ENCODE measurements around the gene CLIC1.

DNA sequence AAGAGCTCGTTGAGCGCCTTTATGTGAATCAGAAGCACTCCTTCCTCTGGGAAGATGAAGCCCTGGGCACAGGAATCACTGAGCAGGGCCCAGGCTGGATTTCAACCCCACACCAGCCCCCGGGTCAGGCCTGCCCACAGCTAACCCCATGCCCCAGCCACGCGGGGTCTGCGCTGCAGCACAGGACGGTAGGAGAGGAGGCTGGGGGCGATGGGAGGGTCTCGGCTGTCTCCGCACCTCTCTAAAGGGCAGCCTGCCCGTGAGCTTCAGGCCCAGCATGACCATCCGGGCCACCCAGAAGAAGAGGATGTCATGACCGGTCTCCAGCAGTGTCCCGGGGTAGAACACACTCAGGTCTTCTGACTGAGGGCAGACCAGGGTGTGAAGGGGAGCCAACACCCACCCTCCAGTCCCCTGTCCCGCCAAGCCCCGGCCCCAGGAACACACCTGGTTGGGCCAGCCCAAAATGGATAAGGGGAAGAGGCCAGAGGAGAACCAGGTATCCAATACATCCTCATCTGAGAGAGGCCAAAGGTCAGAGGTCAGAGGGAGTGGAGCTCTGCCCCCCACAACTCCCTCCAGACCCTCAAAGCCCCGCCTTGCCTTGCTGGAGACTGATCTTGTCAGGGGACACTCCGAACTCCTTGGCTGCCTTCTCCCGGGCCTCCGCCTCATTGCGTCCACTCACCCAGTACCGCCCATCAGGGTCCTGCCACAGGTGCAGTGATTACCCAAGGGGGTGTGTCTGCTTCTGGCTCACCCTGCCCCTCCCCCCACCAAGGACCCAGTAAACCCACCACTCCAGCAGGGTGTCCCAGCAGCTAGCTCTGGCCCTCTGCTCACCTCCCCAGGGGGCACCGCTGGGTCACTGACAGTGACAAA lies 45.2 kb upstream of the CLIC1 start:
- TF ChIP-seq, protein P1, sequence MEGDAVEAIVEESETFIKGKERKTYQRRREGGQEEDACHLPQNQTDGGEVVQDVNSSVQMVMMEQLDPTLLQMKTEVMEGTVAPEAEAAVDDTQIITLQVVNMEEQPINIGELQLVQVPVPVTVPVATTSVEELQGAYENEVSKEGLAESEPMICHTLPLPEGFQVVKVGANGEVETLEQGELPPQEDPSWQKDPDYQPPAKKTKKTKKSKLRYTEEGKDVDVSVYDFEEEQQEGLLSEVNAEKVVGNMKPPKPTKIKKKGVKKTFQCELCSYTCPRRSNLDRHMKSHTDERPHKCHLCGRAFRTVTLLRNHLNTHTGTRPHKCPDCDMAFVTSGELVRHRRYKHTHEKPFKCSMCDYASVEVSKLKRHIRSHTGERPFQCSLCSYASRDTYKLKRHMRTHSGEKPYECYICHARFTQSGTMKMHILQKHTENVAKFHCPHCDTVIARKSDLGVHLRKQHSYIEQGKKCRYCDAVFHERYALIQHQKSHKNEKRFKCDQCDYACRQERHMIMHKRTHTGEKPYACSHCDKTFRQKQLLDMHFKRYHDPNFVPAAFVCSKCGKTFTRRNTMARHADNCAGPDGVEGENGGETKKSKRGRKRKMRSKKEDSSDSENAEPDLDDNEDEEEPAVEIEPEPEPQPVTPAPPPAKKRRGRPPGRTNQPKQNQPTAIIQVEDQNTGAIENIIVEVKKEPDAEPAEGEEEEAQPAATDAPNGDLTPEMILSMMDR (IDR thresholded peaks at IDR 0.05; ENCODE audit: poor library complexity) = no peak
- TF ChIP-seq EZH2 (IDR thresholded peaks at IDR 0.05; ENCODE audit: borderline replicate concordance) = no peak
